Panc1 (cell line): ENCODE results near the gene ARHGAP6. TPM values are rescaled to one million over a fixed set of nuclear protein-coding genes. Genes with fewer than 3 reads are reported as not detected.

Experiments
- ATAC-seq: fragments of 200-7000 bp; cut with Tn5 transposase; 2 replicates; pipeline ENCODE4 v1.9.1; 2020; ENCODE audit warnings: mild to moderate bottlenecking, moderate library complexity
- BruUV-seq: library from RNA; stranded (reverse); fragments of 400-500 nt; replicated peaks from 2 replicates; lab custom pipeline; 2021; lab: Mats Ljungman, UMichigan
- CTCF ChIA-PET: fragments of 300-600 bp; sonication (Branson Sonifier 250); formaldehyde crosslinking; loops from one replicate; lab custom pipeline; 2022; ENCODE audit warnings: antibody characterized with exemption; lab: Charles Lee
- POLR2A ChIA-PET: fragments of 300-600 bp; sonication (Branson Sonifier 250); formaldehyde crosslinking; loops from one replicate; lab custom pipeline; 2022; ENCODE audit warnings: antibody characterized with exemption; lab: Charles Lee
- DNase-seq: peaks from one replicate; pipeline ENCODE4 v3.0.0-alpha.2; 2010; ENCODE audit warnings: low read depth, low spot score
- H3K27ac ChIP-seq: 2 replicates; pipeline ENCODE4 v1.5.1; 2011; ENCODE audit warnings: mild to moderate bottlenecking, low read length, inconsistent platforms
- H3K27me3 ChIP-seq: fragments of 200-500 bp; sonication (Bioruptor generic); 2 replicates; pipeline ENCODE4 v1.6.0; 2014; ENCODE audit warnings: low read length, inconsistent platforms; ENCODE audit not compliant: control insufficient read depth, insufficient read depth
- H3K36me3 ChIP-seq: fragments of 200-500 bp; sonication (Bioruptor generic); 2 replicates; pipeline ENCODE4 v1.5.1; 2014; ENCODE audit warnings: inconsistent platforms, mild to moderate bottlenecking, low read length, moderate library complexity; ENCODE audit not compliant: control insufficient read depth, insufficient read depth
- H3K4me1 ChIP-seq: 2 replicates; pipeline ENCODE4 v1.5.1; 2011; ENCODE audit warnings: inconsistent platforms, mild to moderate bottlenecking, low read length, moderate library complexity; ENCODE audit not compliant: control insufficient read depth, insufficient read depth
- H3K4me3 ChIP-seq, 2 experiments: 2 replicates each; pipeline ENCODE4 v1.5.1; 2011 to 2012; ENCODE audit warnings: low read depth in 2 of 2, low read length in 2 of 2, mild to moderate bottlenecking in 2 of 2, inconsistent platforms in 1 of 2, moderate library complexity in 1 of 2
- H3K9me3 ChIP-seq: fragments of 200-500 bp; sonication (Bioruptor generic); 2 replicates; pipeline ENCODE4 v1.5.1; 2014; ENCODE audit warnings: low read depth, mild to moderate bottlenecking, inconsistent platforms, low read length, moderate library complexity; ENCODE audit not compliant: control insufficient read depth, insufficient read depth
- CTCF ChIP-seq: fragments of 450-650 bp; IDR thresholded peaks from 2 replicates; pipeline ENCODE4 v1.5.1; 2017; ENCODE audit warnings: mild to moderate bottlenecking
- POLR2AphosphoS5 ChIP-seq: IDR thresholded peaks from 2 replicates; pipeline ENCODE4 v1.6.1; 2012; ENCODE audit warnings: mild to moderate bottlenecking, low read depth, low read length, moderate library complexity
- REST ChIP-seq, 2 experiments: IDR thresholded peaks; 2 replicates each; pipeline ENCODE4 v1.6.1; 2011 to 2012; ENCODE audit warnings: low read depth in 2 of 2, control low read depth in 1 of 2, low read length in 1 of 2, mild to moderate bottlenecking in 1 of 2, moderate library complexity in 1 of 2; ENCODE audit not compliant: insufficient read depth in 1 of 2
- SIN3A ChIP-seq: IDR thresholded peaks from 2 replicates; pipeline ENCODE4 v1.6.1; 2012; ENCODE audit warnings: low read depth, mild to moderate bottlenecking, low read length, moderate library complexity, borderline replicate concordance; ENCODE audit not compliant: insufficient read depth
- TCF7L2 ChIP-seq: IDR thresholded peaks from 2 replicates; pipeline ENCODE4 v1.6.1; 2011; ENCODE audit warnings: mild to moderate bottlenecking, low read depth, low read length, inconsistent platforms
- in situ Hi-C: cut with HindIII; loops from 2 replicates; pipeline ENCODE4 v1.10.0; 2016; ENCODE audit warnings: low sequenced_read_pairs, low pct_unique_long_range_greater_than_20kb
- intact Hi-C: fragments of 100-400 bp; cut with micrococcal nuclease; formaldehyde crosslinking; loops from one replicate; pipeline ENCODE4 v1.10.0; 2022; ENCODE audit not compliant: unreplicated experiment
- total RNA-seq: library from RNA; stranded (reverse); gene quantifications from one replicate; pipeline ENCODE4 v1.2.1, GENCODE V29; 2021; ENCODE audit not compliant: unreplicated experiment

Gene ARHGAP6
- total RNA-seq, 1 experiment from 2014 or later = 0.13 TPM

DNA sequence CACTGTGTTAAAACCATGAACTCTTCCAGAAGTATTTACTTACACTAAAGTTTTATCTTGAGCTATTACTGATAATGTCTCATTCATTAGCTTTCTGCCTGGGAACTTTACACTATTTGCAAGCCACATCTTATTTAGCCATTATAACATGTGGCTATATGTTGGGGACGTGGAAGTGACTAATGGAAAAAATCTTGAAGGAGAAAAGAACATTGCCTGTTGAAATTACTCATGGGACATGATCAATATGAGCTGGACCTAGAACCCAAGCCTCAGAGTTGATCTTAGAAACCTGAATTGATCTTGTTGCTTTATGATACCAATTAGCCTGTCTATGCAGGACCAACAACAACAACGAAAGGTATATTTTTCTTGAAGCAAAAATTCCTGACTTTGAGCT is 22.5 kb upstream of the ARHGAP6 start:
- ATAC-seq (no peak), DNase-seq (no peak)
- TF ChIP-seq POLR2AphosphoS5 = no peak
- no peak for TF ChIP-seq CTCF
- no peak for TF ChIP-seq SIN3A
- TF ChIP-seq REST (IDR thresholded peaks at IDR 0.05; ENCODE audit: insufficient read depth in 1 of 2, low read depth in 2 of 2, low read length in 1 of 2) = no peak
- no peak for TF ChIP-seq TCF7L2
- H3K27me3 ChIP-seq = no peaks in the 10 kb centered on the region
- CTCF ChIA-PET = no interaction called here
- POLR2A ChIA-PET = no interaction called here
- intact Hi-C loops (no loop called here), in situ Hi-C loops (no loop called here)
- no peaks in the 10 kb centered on the region for H3K36me3 ChIP-seq
- no peaks in the 10 kb centered on the region for H3K4me1 ChIP-seq
- BruUV-seq = no TSS peak
- no peak overlapping the region for H3K27ac ChIP-seq
- H3K4me3 ChIP-seq = no peak overlapping the region
- no peaks in the 10 kb centered on the region for H3K9me3 ChIP-seq

GRCh38 chrX:11687157-11687556 is 21.4 kb upstream of the ARHGAP6 start:
- Histone ChIP-seq H3K27me3 (no peaks in the 10 kb centered on the region), H3K9me3 (no peaks in the 10 kb centered on the region), H3K4me3 (no peak overlapping the region), H3K4me1 (no peaks in the 10 kb centered on the region), H3K36me3 (no peaks in the 10 kb centered on the region), H3K27ac (no peak overlapping the region)
- DNase-seq (no peak), ATAC-seq (no peak)
- in situ Hi-C loops (no loop called here), intact Hi-C loops (no loop called here)
- ChIA-PET CTCF (no interaction called here), POLR2A (no interaction called here)
- no peak for TF ChIP-seq CTCF
- TF ChIP-seq SIN3A = no peak
- no peak for TF ChIP-seq REST (IDR thresholded peaks at IDR 0.05; ENCODE audit: insufficient read depth in 1 of 2, low read depth in 2 of 2, low read length in 1 of 2)
- no peak for TF ChIP-seq TCF7L2
- no peak for TF ChIP-seq POLR2AphosphoS5
- BruUV-seq = no TSS peak
